Fibroblast of pulmonary artery (primary cell): ENCODE measurements around the gene LDLRAD4.

Experiments used
- DNase-seq: peaks from one replicate; pipeline ENCODE4 v3.0.0-alpha.2; 2010; ENCODE audit warnings: low read depth
- H3K4me3 ChIP-seq: replicated peaks from 2 replicates; pipeline ENCODE4 v1.5.1; 2011; ENCODE audit warnings: low read depth, mild to moderate bottlenecking, control low read depth, low read length, moderate library complexity
- TF ChIP-seq, protein P1 (sequence below): IDR thresholded peaks from 2 replicates; pipeline ENCODE4 v1.5.1; 2011; ENCODE audit warnings: mild to moderate bottlenecking, control low read depth, low read length, inconsistent platforms; ENCODE audit errors: missing control alignments

The LDLRAD4 gene

GRCh38 chr18:13572148-13572547 lies 353.6 kb downstream of the LDLRAD4 start:
- TF ChIP-seq, protein P1, sequence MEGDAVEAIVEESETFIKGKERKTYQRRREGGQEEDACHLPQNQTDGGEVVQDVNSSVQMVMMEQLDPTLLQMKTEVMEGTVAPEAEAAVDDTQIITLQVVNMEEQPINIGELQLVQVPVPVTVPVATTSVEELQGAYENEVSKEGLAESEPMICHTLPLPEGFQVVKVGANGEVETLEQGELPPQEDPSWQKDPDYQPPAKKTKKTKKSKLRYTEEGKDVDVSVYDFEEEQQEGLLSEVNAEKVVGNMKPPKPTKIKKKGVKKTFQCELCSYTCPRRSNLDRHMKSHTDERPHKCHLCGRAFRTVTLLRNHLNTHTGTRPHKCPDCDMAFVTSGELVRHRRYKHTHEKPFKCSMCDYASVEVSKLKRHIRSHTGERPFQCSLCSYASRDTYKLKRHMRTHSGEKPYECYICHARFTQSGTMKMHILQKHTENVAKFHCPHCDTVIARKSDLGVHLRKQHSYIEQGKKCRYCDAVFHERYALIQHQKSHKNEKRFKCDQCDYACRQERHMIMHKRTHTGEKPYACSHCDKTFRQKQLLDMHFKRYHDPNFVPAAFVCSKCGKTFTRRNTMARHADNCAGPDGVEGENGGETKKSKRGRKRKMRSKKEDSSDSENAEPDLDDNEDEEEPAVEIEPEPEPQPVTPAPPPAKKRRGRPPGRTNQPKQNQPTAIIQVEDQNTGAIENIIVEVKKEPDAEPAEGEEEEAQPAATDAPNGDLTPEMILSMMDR: no peak
- DNase-seq: no peak
- no peak overlapping the region for H3K4me3 ChIP-seq

DNA sequence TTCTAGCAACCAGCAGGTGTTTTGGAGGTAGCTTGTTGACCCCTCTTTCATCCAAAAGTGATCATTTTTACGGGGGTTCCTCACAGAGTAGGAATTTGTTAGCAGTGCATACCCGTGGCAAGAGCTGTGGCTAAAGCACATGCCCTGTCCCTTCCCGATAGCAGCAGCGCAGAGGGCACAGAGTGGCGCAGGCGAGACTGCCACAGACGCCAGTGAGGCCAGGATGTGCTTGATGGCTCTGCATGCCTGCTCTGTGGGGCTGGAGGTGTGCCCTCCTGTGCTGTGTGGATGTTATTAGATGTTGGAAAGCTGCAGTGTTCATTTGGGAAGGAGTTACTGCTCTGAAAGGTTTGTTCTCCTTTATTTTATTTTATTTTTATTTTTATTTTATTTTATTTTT lies 354.2 kb downstream of the LDLRAD4 start:
- TF ChIP-seq, protein P1: no peak
- no peak overlapping the region for H3K4me3 ChIP-seq
- DNase-seq: no peak

GRCh38 chr18:13573750-13574149 lies 355.2 kb downstream of the LDLRAD4 start:
- TF ChIP-seq, protein P1: no peak

DNA sequence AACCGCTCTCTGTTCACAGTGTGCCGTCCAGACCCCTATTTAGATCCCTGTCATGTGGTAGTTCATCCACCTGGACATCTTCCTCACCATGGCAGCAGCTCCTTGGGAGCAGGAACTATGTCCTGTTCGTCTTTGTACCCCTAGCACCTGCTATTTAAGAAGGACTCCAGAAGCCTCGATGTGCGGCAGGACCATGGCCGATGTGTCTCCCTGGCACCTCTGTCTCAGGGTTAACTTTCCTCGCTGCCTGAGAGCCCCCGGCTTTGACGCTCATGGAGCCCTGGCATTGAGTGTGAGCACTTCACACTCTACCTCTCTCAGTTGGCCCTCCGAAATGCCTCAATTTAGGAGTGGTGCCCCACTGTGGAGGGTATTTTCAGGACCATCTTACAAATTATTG lies 355.8 kb downstream of the LDLRAD4 start:
- H3K4me3 ChIP-seq: no peak overlapping the region
- no peak for DNase-seq
- TF ChIP-seq, protein P1: no peak

More at GRCh38 chr18:13573750-13574149, 355.2 kb downstream of the LDLRAD4 start:
- no peak for DNase-seq
- no peak overlapping the region for H3K4me3 ChIP-seq

DNA sequence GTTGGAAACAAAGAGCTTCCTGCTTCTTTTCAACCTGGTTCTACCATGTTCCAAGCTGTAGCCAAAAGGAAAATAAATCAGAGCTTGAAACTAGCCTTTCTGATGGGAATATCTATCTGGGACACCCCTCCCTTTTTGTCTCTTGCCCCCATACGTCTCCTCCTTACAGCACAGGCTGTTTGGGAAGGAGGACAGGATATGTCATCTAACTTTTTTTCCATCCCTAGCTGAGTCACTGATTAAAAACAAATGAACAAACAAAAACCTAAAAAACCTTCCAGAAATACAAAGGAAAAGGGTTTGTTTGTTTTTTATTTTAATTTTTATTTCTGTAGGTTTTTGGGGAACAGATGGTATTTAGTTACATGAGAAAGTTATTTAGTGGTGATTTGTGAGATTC lies 356.2 kb downstream of the LDLRAD4 start:
- DNase-seq: no peak
- H3K4me3 ChIP-seq: no peak overlapping the region
- TF ChIP-seq, protein P1: no peak

DNA sequence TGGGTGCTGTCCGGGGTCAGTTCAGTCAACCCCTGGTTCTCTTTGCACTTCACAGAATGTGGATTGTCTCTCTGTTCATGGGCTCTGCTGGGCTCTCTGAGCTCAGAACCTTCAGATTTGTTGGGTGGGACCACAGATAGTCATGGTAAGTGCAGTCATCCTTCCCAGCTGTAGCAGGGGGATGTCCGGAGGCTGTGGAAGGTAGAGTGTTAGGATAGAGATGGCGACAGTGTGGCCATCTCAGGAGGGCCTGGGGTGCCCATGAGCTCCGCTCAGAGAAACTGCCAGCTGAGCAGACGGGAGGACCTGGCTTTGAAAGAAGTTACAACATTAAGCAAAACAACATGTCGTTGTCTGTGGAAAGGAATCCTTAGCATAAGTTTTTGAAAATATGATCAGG lies 358.0 kb downstream of the LDLRAD4 start:
- H3K4me3 ChIP-seq: no peak overlapping the region
- TF ChIP-seq, protein P1: no peak
- no peak for DNase-seq

DNA sequence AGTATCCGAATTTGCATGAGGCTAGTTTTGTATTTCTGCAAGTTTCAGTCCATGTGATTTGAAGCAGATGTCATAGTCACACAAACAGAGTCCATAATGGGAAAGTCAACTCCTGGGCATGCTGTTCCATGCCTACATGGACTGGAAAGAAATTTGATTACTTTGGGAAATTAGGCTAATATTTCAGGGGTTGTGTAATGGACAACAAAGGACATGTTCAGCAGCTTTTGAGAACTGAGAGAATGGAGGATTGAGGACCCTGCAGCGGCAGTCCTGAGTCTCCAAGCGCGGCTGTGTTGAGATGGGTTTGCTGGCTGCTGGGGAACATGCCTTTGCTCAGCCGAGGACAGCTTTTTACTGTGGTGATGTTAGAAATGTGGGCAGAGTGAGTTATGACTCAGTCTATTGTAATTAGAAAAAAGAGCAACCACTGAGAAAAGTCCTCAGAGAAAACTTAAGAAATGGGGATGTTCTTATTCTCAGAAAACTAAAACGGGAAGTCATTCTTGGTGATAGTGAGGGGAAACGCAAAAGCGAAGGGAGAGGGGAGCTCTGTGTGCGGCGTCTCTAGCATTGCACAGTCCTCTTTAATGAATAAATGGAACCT lies 358.6 kb downstream of the LDLRAD4 start:
- peak; percentile 3 for DNase-seq
- TF ChIP-seq, protein P1: no peak
- no peak overlapping the region for H3K4me3 ChIP-seq
